Stimulated activated CD4-positive, alpha-beta T cell treated with anti-CD3 and anti-CD28 coated beads, Interleukin-4, amount 100 ng/mL, for 48 hours (primary cell): ENCODE data around the gene VNN1.
"Not testable (repeated sequence)": the region's sequence is repeated elsewhere in the genome, so short reads cannot be mapped to it uniquely, and the experiment has no call there.

Source experiments
- DNase-seq, 2 donors: peaks; one replicate each; pipeline ENCODE4 v3.0.0-alpha.2; 2020; ENCODE audit warnings: low read depth in 2 of 2

The VNN1 gene

GRCh38 chr6:132725471-132725870 is 11.6 kb upstream of the VNN1 start:
- no peak for DNase-seq

- DNase-seq, result no peak
These were observed 6.0 kb upstream of the VNN1 start for GRCh38 chr6:132719736-132720448.

GRCh38 chr6:132715881-132716637 is 2.2 kb upstream of the VNN1 start:
- DNase-seq, result no peak

- DNase-seq, result no peak
These were observed 1.3 kb upstream of the VNN1 start for GRCh38 chr6:132715204-132715603.

GRCh38 chr6:132714160-132714559 is 305 bp upstream of the VNN1 start:
- no peak for DNase-seq

GRCh38 chr6:132712366-132712765 is 1.5 kb downstream of the VNN1 start:
- no peak for DNase-seq

GRCh38 chr6:132708771-132709170 is 5.1 kb downstream of the VNN1 start:
- no peak for DNase-seq

GRCh38 chr6:132708002-132708401 is 5.9 kb downstream of the VNN1 start:
- DNase-seq, result no peak

GRCh38 chr6:132706756-132707155 is 7.1 kb downstream of the VNN1 start:
- not testable (repeated sequence) for DNase-seq

- DNase-seq, result no peak
These were observed 9.9 kb downstream of the VNN1 start for GRCh38 chr6:132703936-132704335.

GRCh38 chr6:132698608-132699007 is 15.2 kb downstream of the VNN1 start:
- no peak for DNase-seq

GRCh38 chr6:132695773-132696172 is 18.1 kb downstream of the VNN1 start:
- DNase-seq, result no peak

- DNase-seq, result no peak
These were observed 20.4 kb downstream of the VNN1 start for GRCh38 chr6:132693478-132693877.

- no peak for DNase-seq
These were observed 23.2 kb downstream of the VNN1 start for GRCh38 chr6:132690678-132691077.

- no peak for DNase-seq
These were observed 26.5 kb downstream of the VNN1 start for GRCh38 chr6:132687306-132687705.

- DNase-seq, result no peak
These were observed 27.3 kb downstream of the VNN1 start for GRCh38 chr6:132686531-132686930.

GRCh38 chr6:132685009-132685408 is 28.8 kb downstream of the VNN1 start:
- DNase-seq, result no peak

GRCh38 chr6:132684272-132684671 is 29.6 kb downstream of the VNN1 start:
- DNase-seq, result no peak

- no peak for DNase-seq
These were observed 30.3 kb downstream of the VNN1 start for GRCh38 chr6:132683543-132683942.

- DNase-seq, result not testable (repeated sequence)
These were observed 34.8 kb downstream of the VNN1 start for GRCh38 chr6:132679094-132679493.

GRCh38 chr6:132675749-132676148 is 38.1 kb downstream of the VNN1 start:
- DNase-seq, result no peak

- DNase-seq, result no peak
These were observed 38.9 kb downstream of the VNN1 start for GRCh38 chr6:132675002-132675401.

- DNase-seq, result no peak
These were observed 40.3 kb downstream of the VNN1 start for GRCh38 chr6:132673376-132674094.
